ENCODE measurements around the gene DYNLL2. TPM values are rescaled to one million over a fixed set of nuclear protein-coding genes. Genes with fewer than 3 reads are reported as not detected.

Gene DYNLL2
- total RNA-seq, 1 donor from 2014 or later: 50.9 TPM

- H3K27ac Mint-ChIP-seq: no peak overlapping the region
- H3K36me3 Mint-ChIP-seq (ENCODE audit: insufficient read depth): peaks cover 1% of the 10 kb centered on the region
- H3K9me3 Mint-ChIP-seq (ENCODE audit: low read depth): peaks cover 7% of the 10 kb centered on the region
- peaks cover 6% of the 10 kb centered on the region for H3K4me1 Mint-ChIP-seq (ENCODE audit: low read depth)
- H3K4me3 Mint-ChIP-seq (ENCODE audit: low read depth): no peak overlapping the region
- no peak for DNase-seq (ENCODE audit: low spot score, unreplicated experiment)
- TF ChIP-seq, protein P1, sequence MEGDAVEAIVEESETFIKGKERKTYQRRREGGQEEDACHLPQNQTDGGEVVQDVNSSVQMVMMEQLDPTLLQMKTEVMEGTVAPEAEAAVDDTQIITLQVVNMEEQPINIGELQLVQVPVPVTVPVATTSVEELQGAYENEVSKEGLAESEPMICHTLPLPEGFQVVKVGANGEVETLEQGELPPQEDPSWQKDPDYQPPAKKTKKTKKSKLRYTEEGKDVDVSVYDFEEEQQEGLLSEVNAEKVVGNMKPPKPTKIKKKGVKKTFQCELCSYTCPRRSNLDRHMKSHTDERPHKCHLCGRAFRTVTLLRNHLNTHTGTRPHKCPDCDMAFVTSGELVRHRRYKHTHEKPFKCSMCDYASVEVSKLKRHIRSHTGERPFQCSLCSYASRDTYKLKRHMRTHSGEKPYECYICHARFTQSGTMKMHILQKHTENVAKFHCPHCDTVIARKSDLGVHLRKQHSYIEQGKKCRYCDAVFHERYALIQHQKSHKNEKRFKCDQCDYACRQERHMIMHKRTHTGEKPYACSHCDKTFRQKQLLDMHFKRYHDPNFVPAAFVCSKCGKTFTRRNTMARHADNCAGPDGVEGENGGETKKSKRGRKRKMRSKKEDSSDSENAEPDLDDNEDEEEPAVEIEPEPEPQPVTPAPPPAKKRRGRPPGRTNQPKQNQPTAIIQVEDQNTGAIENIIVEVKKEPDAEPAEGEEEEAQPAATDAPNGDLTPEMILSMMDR (IDR thresholded peaks at IDR 0.05; ENCODE audit: unreplicated experiment): no peak
- H3K27me3 Mint-ChIP-seq: peaks cover 15% of the 10 kb centered on the region
Measured at GRCh38 chr17:58110012-58110411, 26.8 kb downstream of the DYNLL2 start.

DNA sequence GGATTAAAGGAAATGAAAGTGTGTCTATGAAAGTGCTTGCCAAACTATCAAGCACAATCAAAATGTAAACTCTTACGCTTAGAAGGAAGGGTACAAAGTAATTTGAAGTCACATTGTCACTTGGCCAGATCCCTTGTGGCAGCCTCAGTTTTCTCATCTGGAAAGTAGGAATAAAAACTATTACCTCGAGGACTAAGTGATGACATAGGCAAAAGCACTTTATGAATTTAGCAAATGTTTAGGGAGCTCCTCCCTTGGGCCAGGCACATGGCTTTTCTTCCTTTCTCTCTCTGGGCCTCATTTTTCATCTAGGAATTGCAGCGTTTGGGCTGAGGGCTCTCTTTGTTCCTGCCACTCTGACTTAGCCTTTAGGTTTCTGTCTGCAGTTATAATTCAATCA lies 28.5 kb downstream of the DYNLL2 start:
- Mint-ChIP-seq H3K4me1 (ENCODE audit: low read depth) (peaks cover 6% of the 10 kb centered on the region), H3K27me3 (peaks cover 22% of the 10 kb centered on the region), H3K27ac (no peak overlapping the region), H3K4me3 (ENCODE audit: low read depth) (no peak overlapping the region), H3K9me3 (ENCODE audit: low read depth) (peaks cover 7% of the 10 kb centered on the region), H3K36me3 (ENCODE audit: insufficient read depth) (peaks cover 1% of the 10 kb centered on the region)
- TF ChIP-seq, protein P1 (IDR thresholded peaks at IDR 0.05; ENCODE audit: unreplicated experiment): no peak
- DNase-seq (ENCODE audit: low spot score, unreplicated experiment): no peak

DNA sequence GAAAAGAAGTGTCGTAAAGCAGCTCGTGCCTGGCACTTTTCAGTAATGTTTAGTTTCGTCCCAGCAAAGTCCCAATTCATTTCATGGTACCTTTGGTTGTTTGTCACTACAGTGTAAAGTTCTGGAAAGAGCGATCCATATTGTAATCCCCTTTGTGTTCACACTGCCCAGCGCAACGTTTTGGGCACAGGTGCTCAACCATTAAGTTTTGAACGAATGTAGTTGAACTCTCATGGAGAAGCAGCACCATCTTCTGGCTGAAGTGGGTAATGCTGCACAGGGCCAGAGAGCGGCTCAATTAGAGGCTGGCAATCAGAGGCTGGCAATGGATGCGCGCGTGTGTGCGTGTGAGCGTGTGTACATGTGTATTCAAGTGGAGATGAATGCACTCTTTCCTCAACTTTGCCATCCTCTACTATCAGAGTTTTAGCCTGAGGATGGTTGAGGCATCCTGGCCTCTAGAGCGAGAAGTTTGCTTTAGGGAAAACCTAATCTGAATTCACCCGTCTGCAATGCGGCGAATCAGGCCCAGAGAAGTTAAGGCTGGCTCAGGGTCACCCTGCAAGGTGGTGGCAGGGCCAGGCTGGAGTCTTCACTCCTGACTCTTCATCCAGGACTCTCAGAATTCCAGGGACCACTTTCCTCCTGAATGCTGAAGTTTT lies 29.9 kb downstream of the DYNLL2 start:
- Mint-ChIP-seq H3K27me3 (peaks cover 27% of the 10 kb centered on the region), H3K4me3 (ENCODE audit: low read depth) (no peak overlapping the region), H3K36me3 (ENCODE audit: insufficient read depth) (no peaks in the 10 kb centered on the region), H3K27ac (no peak overlapping the region), H3K4me1 (ENCODE audit: low read depth) (peaks cover 6% of the 10 kb centered on the region), H3K9me3 (ENCODE audit: low read depth) (no peaks in the 10 kb centered on the region)
- DNase-seq (ENCODE audit: low spot score, unreplicated experiment): peak; percentile 78
- TF ChIP-seq, protein P1 (IDR thresholded peaks at IDR 0.05; ENCODE audit: unreplicated experiment): peak; percentile 92

DNA sequence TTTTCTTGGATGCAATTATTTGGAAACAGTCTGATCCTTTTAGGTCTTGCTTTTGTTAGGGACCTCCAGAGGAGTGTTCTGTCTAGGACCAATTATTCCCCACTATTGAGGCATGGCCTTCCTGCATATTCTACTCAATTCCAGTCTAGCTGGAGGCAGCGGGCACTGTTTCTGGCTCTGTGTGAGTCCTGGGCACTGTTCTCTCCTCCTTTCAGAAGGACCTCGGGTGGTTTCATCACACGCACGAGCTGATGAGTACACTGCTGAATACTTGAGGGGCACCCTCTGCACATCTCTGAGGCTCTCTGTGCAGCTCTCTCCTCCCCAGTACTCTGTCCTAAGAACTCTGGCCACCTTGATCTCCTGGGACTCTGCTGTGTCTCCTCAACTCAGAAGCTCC lies 30.7 kb downstream of the DYNLL2 start:
- Mint-ChIP-seq H3K4me1 (ENCODE audit: low read depth) (peaks cover 6% of the 10 kb centered on the region), H3K27ac (no peak overlapping the region), H3K4me3 (ENCODE audit: low read depth) (no peak overlapping the region), H3K36me3 (ENCODE audit: insufficient read depth) (no peaks in the 10 kb centered on the region), H3K27me3 (peaks cover 30% of the 10 kb centered on the region), H3K9me3 (ENCODE audit: low read depth) (no peaks in the 10 kb centered on the region)
- DNase-seq (ENCODE audit: low spot score, unreplicated experiment): no peak
- TF ChIP-seq, protein P1 (IDR thresholded peaks at IDR 0.05; ENCODE audit: unreplicated experiment): no peak

- peaks cover 28% of the 10 kb centered on the region for H3K27me3 Mint-ChIP-seq
Measured at GRCh38 chr17:58117382-58117781, 34.2 kb downstream of the DYNLL2 start.

More at GRCh38 chr17:58117382-58117781, 34.2 kb downstream of the DYNLL2 start:
- Mint-ChIP-seq H3K4me1 (ENCODE audit: low read depth) (peaks cover 1% of the 10 kb centered on the region), H3K36me3 (ENCODE audit: insufficient read depth) (no peaks in the 10 kb centered on the region), H3K4me3 (ENCODE audit: low read depth) (no peak overlapping the region), H3K27ac (no peak overlapping the region), H3K9me3 (ENCODE audit: low read depth) (no peaks in the 10 kb centered on the region)
- no peak for DNase-seq (ENCODE audit: low spot score, unreplicated experiment)
- TF ChIP-seq, protein P1 (IDR thresholded peaks at IDR 0.05; ENCODE audit: unreplicated experiment): no peak

Data from progenitor cell of endocrine pancreas (in vitro differentiated cells).